Muscle of arm (tissue), 12 donors: ENCODE results near the gene HOXA3. TPM values are rescaled to one million over a fixed set of nuclear protein-coding genes. Genes with fewer than 3 reads are reported as not detected.

Experiments used
- DNase-seq: peaks from one replicate; pipeline ENCODE4 v3.0.0-alpha.2; 2013
- polyA plus RNA-seq, 12 donors: library from polyadenylated mRNA; unstranded; fragments of 120-200 nt; gene quantifications; one replicate each; pipeline ENCODE4 v1.2.1, GENCODE V29; 2013; ENCODE audit not compliant: insufficient read length in 12 of 12

The HOXA3 gene
- polyA plus RNA-seq, 12 donors: 6.8 to 48.8 (median 12.9) TPM; not detected in 1

DNA sequence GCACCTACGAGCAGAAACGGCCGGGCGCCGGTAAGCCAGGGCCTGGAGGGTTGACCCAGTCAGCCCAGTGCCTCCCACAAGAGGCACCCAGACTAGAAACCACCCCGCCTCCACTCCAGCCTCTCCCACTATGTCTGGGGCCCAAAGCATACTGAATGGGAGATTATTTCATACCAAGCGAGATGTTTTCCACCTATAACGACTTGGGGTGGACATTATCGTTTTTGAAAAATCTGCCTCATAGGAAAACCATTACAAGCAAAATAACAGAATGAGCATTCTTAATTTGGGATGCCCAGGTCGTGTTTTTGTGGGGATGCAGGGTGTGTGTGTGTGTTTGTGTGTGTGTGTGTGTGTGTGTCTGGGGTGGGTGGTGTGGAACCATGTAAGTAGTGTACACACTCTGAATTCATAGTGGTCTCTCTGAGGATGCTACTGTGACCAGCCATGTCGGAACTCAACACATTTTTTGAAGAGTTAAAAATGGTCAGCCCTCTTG is 6.4 kb downstream of the HOXA3 start:
- DNase-seq: no peak

DNA sequence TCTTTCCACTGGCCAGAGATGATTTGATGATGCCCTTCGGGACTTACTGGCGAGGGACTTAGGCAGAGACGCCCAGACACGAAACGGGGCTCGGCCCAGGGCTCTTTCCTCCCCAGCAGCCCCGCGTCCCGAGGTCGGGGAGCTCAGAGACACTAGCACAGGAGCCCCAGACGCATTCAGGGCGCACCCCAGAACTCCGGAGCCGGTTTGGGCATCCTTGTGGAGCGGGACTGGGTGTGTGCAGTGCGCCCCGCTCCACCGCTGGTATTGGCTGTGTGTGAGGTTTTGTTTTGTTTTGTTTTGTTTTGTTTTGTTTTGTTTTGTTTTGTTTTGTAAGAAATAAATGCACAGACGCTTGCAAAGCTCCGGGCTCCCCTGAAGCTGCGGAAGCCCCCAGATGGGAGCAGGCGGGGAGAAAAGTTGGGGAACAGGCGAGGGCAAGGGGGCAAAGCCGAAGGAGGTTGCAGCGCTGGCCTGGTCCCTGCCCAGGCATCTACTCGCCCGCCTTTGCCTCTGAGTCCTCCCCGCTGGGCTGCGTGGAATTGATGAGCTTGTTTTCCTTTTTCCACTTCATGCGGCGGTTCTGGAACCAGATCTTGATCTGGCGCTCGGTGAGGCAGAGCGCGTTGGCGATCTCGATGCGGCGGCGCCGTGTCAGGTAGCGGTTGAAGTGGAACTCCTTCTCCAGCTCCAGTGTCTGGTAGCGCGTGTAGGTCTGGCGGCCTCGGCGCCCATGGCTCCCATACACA is 7.0 kb downstream of the HOXA3 start:
- peak; percentile 35 for DNase-seq

GRCh38 chr7:27144781-27145164 is 7.6 kb downstream of the HOXA3 start:
- no peak for DNase-seq

- peak; percentile 45 for DNase-seq
These were observed 8.2 kb downstream of the HOXA3 start for GRCh38 chr7:27143950-27144780.

GRCh38 chr7:27143023-27143949 is 9.1 kb downstream of the HOXA3 start, which contains the start of gene HOXA5:
Gene HOXA5, minus strand, starts transcription at chr7:27143681. Its CDS starts 74 bp downstream, at chr7:27143607.
- DNase-seq: peak; percentile 80

- peak; percentile 41 for DNase-seq
These were observed 9.8 kb downstream of the HOXA3 start for GRCh38 chr7:27142580-27143022.

GRCh38 chr7:27141923-27142579 is 10.3 kb downstream of the HOXA3 start:
- no peak for DNase-seq

DNA sequence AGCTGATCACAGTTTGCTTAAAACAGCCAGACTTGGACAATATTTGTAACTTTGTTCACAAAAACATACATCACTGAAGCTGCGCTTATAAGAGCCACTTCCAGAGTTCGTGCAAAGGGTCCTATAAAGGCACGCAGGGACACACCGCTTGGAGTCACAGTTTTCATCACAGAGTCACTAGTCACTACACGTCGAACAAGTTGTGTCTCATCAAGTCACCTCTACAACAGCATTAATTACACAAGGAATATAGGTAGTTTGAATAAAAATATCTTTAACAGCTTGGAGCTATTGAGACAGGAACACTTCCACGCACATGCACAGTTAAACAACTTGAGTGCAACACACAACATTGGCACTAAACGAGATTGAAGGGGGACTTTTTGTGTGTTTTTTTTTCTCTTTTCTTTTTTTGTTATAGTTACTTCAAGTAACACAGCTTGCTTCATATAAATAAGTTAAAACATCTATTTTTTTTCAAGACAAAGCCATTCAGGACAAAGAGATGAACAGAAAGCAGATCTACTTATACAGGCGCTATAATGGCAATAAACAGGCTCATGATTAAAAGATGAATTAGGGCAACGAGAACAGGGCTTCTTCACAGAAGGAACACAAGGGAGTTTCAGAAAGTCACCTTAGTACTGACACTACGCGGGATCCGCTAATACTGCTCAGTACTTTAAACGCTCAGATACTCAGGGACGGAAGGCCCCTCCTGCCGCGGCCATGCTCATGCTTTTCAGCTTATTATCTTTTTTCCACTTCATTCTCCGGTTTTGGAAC is 11.1 kb downstream of the HOXA3 start:
- no peak for DNase-seq

DNA sequence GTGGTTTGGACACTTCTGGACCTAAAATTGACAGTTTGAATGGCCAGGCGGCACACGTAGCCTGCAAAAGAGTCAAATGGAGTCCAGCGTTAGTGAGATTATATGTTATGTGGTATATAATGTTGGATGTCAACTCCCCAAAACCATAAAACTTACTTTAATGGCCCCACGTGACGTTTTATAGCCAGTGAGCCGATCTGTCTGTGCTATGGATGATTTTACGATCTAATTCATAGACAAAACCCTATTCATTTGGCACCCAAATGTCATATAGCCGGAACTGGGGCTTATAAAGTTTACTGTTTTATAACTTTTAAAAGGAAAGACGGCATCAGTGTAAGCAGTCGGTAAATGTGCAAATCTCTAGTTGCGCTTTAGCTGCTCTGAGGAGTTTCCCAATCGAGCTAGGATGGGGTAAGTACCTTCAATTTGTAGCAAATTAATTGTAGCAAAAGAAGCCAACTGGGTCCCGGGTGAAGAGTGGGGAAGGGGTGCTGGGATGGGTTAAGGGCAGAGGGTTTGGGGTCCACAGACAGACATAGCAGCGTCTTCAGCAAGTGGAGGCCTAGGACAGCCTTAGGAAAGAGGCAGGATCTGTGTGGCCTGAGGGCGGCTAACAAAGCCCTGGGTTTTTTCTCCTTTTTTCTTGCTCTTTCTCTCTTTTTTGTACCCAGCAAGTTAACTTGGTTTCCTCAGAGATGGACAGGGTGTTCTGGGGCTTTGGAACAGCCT is 12.1 kb downstream of the HOXA3 start:
- no peak for DNase-seq

- DNase-seq: no peak
These were observed 12.9 kb downstream of the HOXA3 start for GRCh38 chr7:27139334-27140125.

GRCh38 chr7:27138985-27139333 is 13.4 kb downstream of the HOXA3 start:
- no peak for DNase-seq

GRCh38 chr7:27138472-27138871 is 13.9 kb downstream of the HOXA3 start:
- no peak for DNase-seq

GRCh38 chr7:27137640-27138315 is 14.6 kb downstream of the HOXA3 start:
- no peak for DNase-seq

DNA sequence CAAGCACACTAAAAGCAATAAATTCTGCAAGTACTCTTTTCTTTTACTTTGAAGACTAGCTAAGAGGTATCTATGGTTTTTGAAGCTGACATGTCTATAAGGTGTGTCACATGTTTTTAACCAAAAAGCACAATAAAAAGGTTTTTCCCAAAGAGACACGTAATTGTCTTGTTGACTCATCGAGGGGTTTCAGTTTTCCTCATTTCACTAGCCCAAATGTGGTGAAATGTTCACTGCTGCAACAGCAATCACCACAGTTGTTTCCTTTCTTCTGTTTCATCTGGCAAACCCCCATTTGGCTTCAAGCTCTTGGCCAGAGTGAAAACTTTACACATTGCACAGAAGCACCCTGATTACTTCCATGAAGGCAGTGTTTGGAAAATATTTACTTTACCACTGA is 18.0 kb downstream of the HOXA3 start:
- DNase-seq: no peak

- DNase-seq: no peak
These were observed 18.8 kb downstream of the HOXA3 start for GRCh38 chr7:27133409-27134231.

DNA sequence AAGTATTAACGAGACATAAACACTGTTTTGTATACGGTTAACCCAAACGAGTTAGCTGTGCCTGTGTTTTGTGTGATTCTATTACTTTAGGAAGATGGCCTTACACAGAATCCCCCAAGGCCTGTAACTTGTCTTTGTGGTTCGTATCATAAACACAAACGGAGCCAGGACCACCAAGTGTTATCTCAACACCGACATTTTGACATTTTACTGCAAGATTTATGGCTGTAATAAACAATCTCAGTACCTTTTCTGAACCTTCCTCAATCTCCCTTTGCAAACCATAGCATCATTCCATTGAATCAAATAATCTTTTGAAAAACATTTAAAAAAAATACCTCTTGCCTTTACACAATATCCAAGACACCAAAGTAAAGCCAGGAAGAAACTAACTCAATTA is 19.4 kb downstream of the HOXA3 start:
- DNase-seq: no peak

- no peak for DNase-seq
These were observed 20.2 kb downstream of the HOXA3 start for GRCh38 chr7:27132214-27132613.
